HL-60 (cell line): ENCODE data around the gene CCDC138.
"Not testable (repeated sequence)": the region's sequence is repeated elsewhere in the genome, so short reads cannot be mapped to it uniquely, and the experiment has no call there.

Source experiments
- CTCF ChIP-seq: IDR thresholded peaks from one replicate; pipeline ENCODE4 v1.5.1; 2011; ENCODE audit warnings: low read length, control low read depth, inconsistent platforms; ENCODE audit not compliant: insufficient read depth
- GABPA ChIP-seq: IDR thresholded peaks from 2 replicates; pipeline ENCODE4 v1.6.1; 2012; ENCODE audit warnings: low read depth
- POLR2AphosphoS5 ChIP-seq: IDR thresholded peaks from 2 replicates; pipeline ENCODE4 v1.6.1; 2012; ENCODE audit warnings: low read depth
- REST ChIP-seq: IDR thresholded peaks from 2 replicates; pipeline ENCODE4 v1.6.1; 2012; ENCODE audit warnings: low read depth; ENCODE audit not compliant: insufficient replicate concordance
- SPI1 ChIP-seq: IDR thresholded peaks from 2 replicates; pipeline ENCODE4 v1.6.1; 2012; ENCODE audit warnings: low read depth, mild to moderate bottlenecking, borderline replicate concordance

- TF ChIP-seq GABPA, CTCF, POLR2AphosphoS5, REST, SPI1: not testable (repeated sequence)
Observed at GRCh38 chr2:108767859-108768258, 18.7 kb upstream of the CCDC138 start.
